MV-4-11 (cell line): ENCODE data around the gene SSBP2.
A peak's percentile ranks its signal among the peaks of the same experiment; 100 is the strongest.
"Not testable (repeated sequence)": the region's sequence is repeated elsewhere in the genome, so short reads cannot be mapped to it uniquely, and the experiment has no call there.

ENCODE experiments used
- DNase-seq: peaks from one replicate; lab custom pipeline; 2025; lab: John Stamatoyannopoulos, UW

SSBP2 gene

GRCh38 chr5:81427566-81427965, 323.3 kb downstream of the SSBP2 start:
- DNase-seq = no peak

GRCh38 chr5:81426359-81427030, 324.4 kb downstream of the SSBP2 start:
- no peak for DNase-seq

- peak; percentile 45 for DNase-seq
Observed at GRCh38 chr5:81425569-81425968, 325.3 kb downstream of the SSBP2 start.

GRCh38 chr5:81424728-81425127, 326.2 kb downstream of the SSBP2 start:
- no peak for DNase-seq

- DNase-seq = peak; percentile 2
Observed at GRCh38 chr5:81422671-81423070, 328.2 kb downstream of the SSBP2 start.

GRCh38 chr5:81420039-81420667, 330.7 kb downstream of the SSBP2 start:
- DNase-seq = peak; percentile 73

- DNase-seq = no peak
Observed at GRCh38 chr5:81418606-81419005, 332.3 kb downstream of the SSBP2 start.

GRCh38 chr5:81417052-81417451, 333.8 kb downstream of the SSBP2 start:
- DNase-seq = no peak

GRCh38 chr5:81409896-81410295, 341.0 kb downstream of the SSBP2 start:
- no peak for DNase-seq

GRCh38 chr5:81409361-81409760, 341.5 kb downstream of the SSBP2 start:
- DNase-seq = no peak

GRCh38 chr5:81408496-81408895, 342.4 kb downstream of the SSBP2 start:
- no peak for DNase-seq

- not testable (repeated sequence) for DNase-seq
Observed at GRCh38 chr5:81407811-81408210, 343.1 kb downstream of the SSBP2 start.

GRCh38 chr5:81405126-81405891, 345.6 kb downstream of the SSBP2 start:
- no peak for DNase-seq

GRCh38 chr5:81402192-81402930, 348.5 kb downstream of the SSBP2 start:
- no peak for DNase-seq

GRCh38 chr5:81401266-81401665, 349.6 kb downstream of the SSBP2 start:
- DNase-seq = no peak

- peak; percentile 72 for DNase-seq
Observed at GRCh38 chr5:81400375-81400774, 350.5 kb downstream of the SSBP2 start.

- peak; percentile 53 for DNase-seq
Observed at GRCh38 chr5:81398741-81399140, 352.2 kb downstream of the SSBP2 start.

- DNase-seq = no peak
Observed at GRCh38 chr5:81397176-81397575, 353.7 kb downstream of the SSBP2 start.

GRCh38 chr5:81395262-81395661, 355.6 kb downstream of the SSBP2 start:
- DNase-seq = no peak

- DNase-seq = no peak
Observed at GRCh38 chr5:81393783-81394718, 356.8 kb downstream of the SSBP2 start, which contains the start of gene ACOT12. ACOT12 (minus strand) TSS chr5:81394134; CDS start chr5:81394114, 20 bp downstream.

- no peak for DNase-seq
Observed at GRCh38 chr5:81393430-81393782, 357.5 kb downstream of the SSBP2 start.
